SK-N-SH treated with all-trans-retinoic acid at 6 μM for 48 hours (cell line): ENCODE measurements around the gene RBM12.

Source experiments
- ATAC-seq: fragments of 200-7000 bp; cut with Tn5 transposase; 3 replicates; pipeline ENCODE4 v1.9.1; 2020; ENCODE audit warnings: mild to moderate bottlenecking, moderate library complexity
- ARNTL ChIP-seq: fragments of 450-650 bp; formaldehyde crosslinking; IDR thresholded peaks from 2 replicates; pipeline ENCODE4 v1.5.0; 2020; ENCODE audit warnings: low read depth, mild to moderate bottlenecking, moderate library complexity, borderline replicate concordance
- BACH2 ChIP-seq: fragments of 250-450 bp; sonication (Bioruptor Pico); IDR thresholded peaks from 2 replicates; pipeline ENCODE4 v1.9.0; 2021; ENCODE audit warnings: mild to moderate bottlenecking, borderline replicate concordance
- CSDC2 ChIP-seq: fragments of 250-450 bp; sonication (Bioruptor Pico); IDR thresholded peaks from 2 replicates; pipeline ENCODE4 v1.5.0; 2020; ENCODE audit warnings: mild to moderate bottlenecking, moderate library complexity
- ESRRG ChIP-seq: fragments of 250-450 bp; sonication (Bioruptor Pico); IDR thresholded peaks from 2 replicates; pipeline ENCODE4 v1.6.1; 2021; ENCODE audit warnings: mild to moderate bottlenecking
- GLIS3 ChIP-seq: fragments of 250-450 bp; sonication (Bioruptor Pico); IDR thresholded peaks from 2 replicates; pipeline ENCODE4 v1.5.0; 2020; ENCODE audit warnings: mild to moderate bottlenecking, moderate library complexity
- ISL1 ChIP-seq: fragments of 250-450 bp; sonication (Bioruptor Pico); IDR thresholded peaks from 2 replicates; pipeline ENCODE4 v2.1.2; 2022; ENCODE audit warnings: mild to moderate bottlenecking, moderate library complexity
- OSR1 ChIP-seq: fragments of 250-450 bp; sonication (Bioruptor Pico); IDR thresholded peaks from 2 replicates; pipeline ENCODE4 v1.8.0; 2022; ENCODE audit warnings: moderate library complexity, mild to moderate bottlenecking, inconsistent platforms
- PPARA ChIP-seq: fragments of 250-450 bp; sonication (Bioruptor Pico); IDR thresholded peaks from 2 replicates; pipeline ENCODE4 v1.5.0; 2020; ENCODE audit warnings: mild to moderate bottlenecking, borderline replicate concordance
- RARB ChIP-seq: fragments of 250-450 bp; sonication (Bioruptor Pico); IDR thresholded peaks from 2 replicates; pipeline ENCODE4 v1.8.0; 2021; ENCODE audit warnings: mild to moderate bottlenecking, moderate library complexity
- SNAI2 ChIP-seq: fragments of 250-450 bp; sonication (Bioruptor Pico); IDR thresholded peaks from 2 replicates; pipeline ENCODE4 v1.5.0; 2020; ENCODE audit warnings: mild to moderate bottlenecking, moderate library complexity
- TCF4 ChIP-seq: fragments of 250-450 bp; sonication (Bioruptor Pico); IDR thresholded peaks from 2 replicates; pipeline ENCODE4 v1.8.0; 2021; ENCODE audit warnings: mild to moderate bottlenecking, moderate library complexity, borderline replicate concordance
- ZC3H10 ChIP-seq: fragments of 250-450 bp; sonication (Bioruptor Pico); IDR thresholded peaks from 2 replicates; pipeline ENCODE4 v1.5.1; 2021; ENCODE audit warnings: mild to moderate bottlenecking, moderate library complexity
- ZFP3 ChIP-seq: fragments of 250-450 bp; sonication (Bioruptor Pico); IDR thresholded peaks from 2 replicates; pipeline ENCODE4 v1.5.0; 2020; ENCODE audit warnings: mild to moderate bottlenecking, moderate library complexity
- ZFP30 ChIP-seq: fragments of 450-650 bp; formaldehyde crosslinking; IDR thresholded peaks from 2 replicates; pipeline ENCODE4 v1.5.0; 2022; ENCODE audit warnings: mild to moderate bottlenecking, moderate library complexity
- ZNF565 ChIP-seq: fragments of 450-650 bp; formaldehyde crosslinking; conservative IDR thresholded peaks from 2 replicates; pipeline ENCODE4 v1.5.0; 2020; ENCODE audit warnings: low read depth, mild to moderate bottlenecking, moderate library complexity
- ZNF70 ChIP-seq: fragments of 450-650 bp; formaldehyde crosslinking; IDR thresholded peaks from 2 replicates; pipeline ENCODE4 v1.5.0; 2020; ENCODE audit warnings: mild to moderate bottlenecking, moderate library complexity
- ZNF8 ChIP-seq: fragments of 450-650 bp; formaldehyde crosslinking; IDR thresholded peaks from 2 replicates; pipeline ENCODE4 v1.5.0; 2020; ENCODE audit warnings: mild to moderate bottlenecking, moderate library complexity
- TF ChIP-seq, protein P1 (sequence below): fragments of 250-450 bp; sonication (Bioruptor Pico); IDR thresholded peaks from 2 replicates; pipeline ENCODE4 v1.5.1; 2020; ENCODE audit warnings: low read depth, mild to moderate bottlenecking, moderate library complexity
- TF ChIP-seq, protein P2 (sequence below): fragments of 250-450 bp; sonication (Bioruptor Pico); IDR thresholded peaks from 2 replicates; pipeline ENCODE4 v1.8.0; 2021; ENCODE audit warnings: low read depth, mild to moderate bottlenecking, moderate library complexity, borderline replicate concordance
- TF ChIP-seq, protein P3 (sequence below): fragments of 250-450 bp; sonication (Bioruptor Pico); IDR thresholded peaks from 2 replicates; pipeline ENCODE4 v1.8.0; 2020; ENCODE audit warnings: mild to moderate bottlenecking, moderate library complexity, borderline replicate concordance
- TF ChIP-seq, protein P4 (sequence below): fragments of 250-450 bp; sonication (Bioruptor Pico); IDR thresholded peaks from 2 replicates; pipeline ENCODE4 v1.5.1; 2021; ENCODE audit warnings: mild to moderate bottlenecking, moderate library complexity
- TF ChIP-seq, protein P5 (sequence below): fragments of 250-450 bp; sonication (Bioruptor Pico); IDR thresholded peaks from 2 replicates; pipeline ENCODE4 v1.5.0; 2020; ENCODE audit warnings: mild to moderate bottlenecking, moderate library complexity

The RBM12 gene

DNA sequence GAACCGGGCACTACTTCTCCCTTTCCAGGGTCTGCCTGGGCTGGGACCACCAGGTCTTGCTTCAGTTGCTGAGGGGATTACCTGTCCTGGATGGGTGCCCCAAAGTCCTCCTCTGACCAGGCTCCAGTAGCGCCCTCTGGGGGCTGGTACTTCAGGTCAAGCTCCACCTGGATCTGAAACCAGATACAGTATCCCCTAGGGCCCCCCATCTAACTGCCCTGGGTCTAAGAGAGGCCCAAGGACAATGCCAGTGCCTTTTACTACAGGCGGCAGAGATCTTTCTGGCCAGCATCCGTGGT lies 60.3 kb downstream of the RBM12 start:
- TF ChIP-seq, protein P1, sequence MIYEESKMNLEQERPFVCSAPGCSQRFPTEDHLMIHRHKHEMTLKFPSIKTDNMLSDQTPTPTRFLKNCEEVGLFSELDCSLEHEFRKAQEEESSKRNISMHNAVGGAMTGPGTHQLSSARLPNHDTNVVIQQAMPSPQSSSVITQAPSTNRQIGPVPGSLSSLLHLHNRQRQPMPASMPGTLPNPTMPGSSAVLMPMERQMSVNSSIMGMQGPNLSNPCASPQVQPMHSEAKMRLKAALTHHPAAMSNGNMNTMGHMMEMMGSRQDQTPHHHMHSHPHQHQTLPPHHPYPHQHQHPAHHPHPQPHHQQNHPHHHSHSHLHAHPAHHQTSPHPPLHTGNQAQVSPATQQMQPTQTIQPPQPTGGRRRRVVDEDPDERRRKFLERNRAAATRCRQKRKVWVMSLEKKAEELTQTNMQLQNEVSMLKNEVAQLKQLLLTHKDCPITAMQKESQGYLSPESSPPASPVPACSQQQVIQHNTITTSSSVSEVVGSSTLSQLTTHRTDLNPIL (CRISPR knock-in tag): no peak
- TF ChIP-seq CSDC2 (CRISPR knock-in tag) (no peak), BACH2 (CRISPR knock-in tag) (no peak), ARNTL (CRISPR knock-in tag) (no peak), ESRRG (no peak), SNAI2 (CRISPR knock-in tag) (no peak), ZC3H10 (CRISPR knock-in tag) (no peak), TCF4 (no peak), ISL1 (CRISPR knock-in tag) (no peak), RARB (no peak), OSR1 (CRISPR knock-in tag) (no peak)
- TF ChIP-seq, protein P2, sequence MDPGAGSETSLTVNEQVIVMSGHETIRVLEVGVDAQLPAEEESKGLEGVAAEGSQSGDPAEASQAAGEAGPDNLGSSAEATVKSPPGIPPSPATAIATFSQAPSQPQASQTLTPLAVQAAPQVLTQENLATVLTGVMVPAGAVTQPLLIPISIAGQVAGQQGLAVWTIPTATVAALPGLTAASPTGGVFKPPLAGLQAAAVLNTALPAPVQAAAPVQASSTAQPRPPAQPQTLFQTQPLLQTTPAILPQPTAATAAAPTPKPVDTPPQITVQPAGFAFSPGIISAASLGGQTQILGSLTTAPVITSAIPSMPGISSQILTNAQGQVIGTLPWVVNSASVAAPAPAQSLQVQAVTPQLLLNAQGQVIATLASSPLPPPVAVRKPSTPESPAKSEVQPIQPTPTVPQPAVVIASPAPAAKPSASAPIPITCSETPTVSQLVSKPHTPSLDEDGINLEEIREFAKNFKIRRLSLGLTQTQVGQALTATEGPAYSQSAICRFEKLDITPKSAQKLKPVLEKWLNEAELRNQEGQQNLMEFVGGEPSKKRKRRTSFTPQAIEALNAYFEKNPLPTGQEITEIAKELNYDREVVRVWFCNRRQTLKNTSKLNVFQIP (CRISPR knock-in tag): no peak
- ATAC-seq: 0 out of 3 replicates have a peak, but pooled peaks have one; percentile 10

DNA sequence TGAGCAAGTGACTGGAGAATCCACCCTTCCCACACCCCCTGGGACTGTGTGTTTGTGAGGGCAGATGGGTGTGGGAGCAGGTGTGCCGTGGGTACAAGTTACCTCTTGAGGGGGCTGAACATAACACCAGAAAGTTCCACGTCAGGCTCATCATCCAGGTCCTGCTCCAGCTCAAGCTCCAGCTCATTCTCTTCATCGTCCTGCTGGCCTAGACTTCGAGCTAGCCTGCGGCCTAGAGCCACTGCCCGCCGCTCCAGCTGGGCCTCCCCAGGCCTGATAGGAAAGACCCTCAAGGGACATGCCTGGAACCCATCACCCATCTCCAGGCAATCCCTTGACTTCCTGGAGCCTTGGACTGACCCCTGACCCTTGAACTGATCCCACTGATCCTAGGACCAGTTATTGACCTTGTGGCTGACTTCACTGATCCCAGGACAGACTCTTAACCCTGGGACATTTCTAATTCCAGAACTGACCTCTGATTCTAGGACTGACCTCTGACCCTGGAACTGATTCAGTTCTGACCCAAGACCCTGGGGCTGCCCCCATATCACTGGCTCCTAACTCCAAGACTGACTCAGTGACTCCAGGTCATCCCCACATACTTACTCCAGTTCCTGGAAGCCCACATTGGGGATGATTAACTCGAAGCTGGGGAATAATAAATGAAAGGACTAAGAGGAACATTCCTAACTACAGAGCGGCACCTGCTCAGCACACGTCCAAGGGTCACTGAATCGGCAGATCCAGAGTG lies 60.8 kb downstream of the RBM12 start:
- TF ChIP-seq ZFP30 (no peak), ZNF565 (no peak), ZFP3 (CRISPR knock-in tag) (no peak)
- TF ChIP-seq, protein P3, sequence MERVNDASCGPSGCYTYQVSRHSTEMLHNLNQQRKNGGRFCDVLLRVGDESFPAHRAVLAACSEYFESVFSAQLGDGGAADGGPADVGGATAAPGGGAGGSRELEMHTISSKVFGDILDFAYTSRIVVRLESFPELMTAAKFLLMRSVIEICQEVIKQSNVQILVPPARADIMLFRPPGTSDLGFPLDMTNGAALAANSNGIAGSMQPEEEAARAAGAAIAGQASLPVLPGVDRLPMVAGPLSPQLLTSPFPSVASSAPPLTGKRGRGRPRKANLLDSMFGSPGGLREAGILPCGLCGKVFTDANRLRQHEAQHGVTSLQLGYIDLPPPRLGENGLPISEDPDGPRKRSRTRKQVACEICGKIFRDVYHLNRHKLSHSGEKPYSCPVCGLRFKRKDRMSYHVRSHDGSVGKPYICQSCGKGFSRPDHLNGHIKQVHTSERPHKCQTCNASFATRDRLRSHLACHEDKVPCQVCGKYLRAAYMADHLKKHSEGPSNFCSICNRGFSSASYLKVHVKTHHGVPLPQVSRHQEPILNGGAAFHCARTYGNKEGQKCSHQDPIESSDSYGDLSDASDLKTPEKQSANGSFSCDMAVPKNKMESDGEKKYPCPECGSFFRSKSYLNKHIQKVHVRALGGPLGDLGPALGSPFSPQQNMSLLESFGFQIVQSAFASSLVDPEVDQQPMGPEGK (CRISPR knock-in tag): no peak
- ATAC-seq: no peak

DNA sequence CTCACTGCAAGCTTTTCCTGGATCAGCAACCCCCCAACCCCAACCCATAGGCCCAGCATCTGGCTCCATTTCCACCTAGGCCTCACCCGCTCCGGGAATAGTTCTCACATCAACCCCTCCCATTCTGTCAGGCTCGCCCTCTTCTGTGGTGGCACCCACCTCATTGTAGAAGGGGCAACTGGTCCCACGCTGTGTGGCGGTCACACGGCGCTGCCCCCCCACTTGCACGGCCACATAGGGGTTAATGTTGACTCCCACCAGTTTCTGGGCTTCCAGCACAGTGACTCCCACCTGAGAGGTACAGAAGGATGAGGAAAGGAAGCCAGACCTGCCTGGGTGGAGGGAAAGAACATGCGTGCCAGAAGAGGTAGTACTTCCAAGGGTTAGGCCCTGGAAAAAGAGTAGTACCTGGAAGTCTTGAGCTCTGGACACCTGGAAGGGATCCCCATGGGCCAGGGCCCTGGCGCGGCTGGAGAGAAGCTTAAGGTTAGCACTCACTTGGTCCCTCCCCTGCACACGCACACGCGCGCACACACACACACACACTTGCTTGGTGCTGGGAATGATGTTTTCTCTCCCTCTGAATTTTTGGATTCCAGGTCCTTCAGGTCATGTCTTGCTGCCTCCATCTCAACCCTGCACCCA lies 61.7 kb downstream of the RBM12 start:
- TF ChIP-seq SNAI2 (CRISPR knock-in tag) (no peak), ISL1 (CRISPR knock-in tag) (no peak), PPARA (no peak), OSR1 (CRISPR knock-in tag) (no peak), CSDC2 (CRISPR knock-in tag) (no peak), RARB (no peak), GLIS3 (no peak), ESRRG (no peak), ZFP30 (no peak), ZNF70 (CRISPR knock-in tag) (no peak), ZNF565 (no peak), TCF4 (no peak), BACH2 (CRISPR knock-in tag) (no peak), ZNF8 (no peak), ZFP3 (CRISPR knock-in tag) (no peak)
- TF ChIP-seq, protein P4, sequence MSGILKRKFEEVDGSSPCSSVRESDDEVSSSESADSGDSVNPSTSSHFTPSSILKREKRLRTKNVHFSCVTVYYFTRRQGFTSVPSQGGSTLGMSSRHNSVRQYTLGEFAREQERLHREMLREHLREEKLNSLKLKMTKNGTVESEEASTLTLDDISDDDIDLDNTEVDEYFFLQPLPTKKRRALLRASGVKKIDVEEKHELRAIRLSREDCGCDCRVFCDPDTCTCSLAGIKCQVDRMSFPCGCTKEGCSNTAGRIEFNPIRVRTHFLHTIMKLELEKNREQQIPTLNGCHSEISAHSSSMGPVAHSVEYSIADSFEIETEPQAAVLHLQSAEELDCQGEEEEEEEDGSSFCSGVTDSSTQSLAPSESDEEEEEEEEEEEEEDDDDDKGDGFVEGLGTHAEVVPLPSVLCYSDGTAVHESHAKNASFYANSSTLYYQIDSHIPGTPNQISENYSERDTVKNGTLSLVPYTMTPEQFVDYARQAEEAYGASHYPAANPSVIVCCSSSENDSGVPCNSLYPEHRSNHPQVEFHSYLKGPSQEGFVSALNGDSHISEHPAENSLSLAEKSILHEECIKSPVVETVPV (CRISPR knock-in tag): no peak
- TF ChIP-seq, protein P2 (CRISPR knock-in tag): no peak
- TF ChIP-seq, protein P1 (CRISPR knock-in tag): no peak
- TF ChIP-seq, protein P5, sequence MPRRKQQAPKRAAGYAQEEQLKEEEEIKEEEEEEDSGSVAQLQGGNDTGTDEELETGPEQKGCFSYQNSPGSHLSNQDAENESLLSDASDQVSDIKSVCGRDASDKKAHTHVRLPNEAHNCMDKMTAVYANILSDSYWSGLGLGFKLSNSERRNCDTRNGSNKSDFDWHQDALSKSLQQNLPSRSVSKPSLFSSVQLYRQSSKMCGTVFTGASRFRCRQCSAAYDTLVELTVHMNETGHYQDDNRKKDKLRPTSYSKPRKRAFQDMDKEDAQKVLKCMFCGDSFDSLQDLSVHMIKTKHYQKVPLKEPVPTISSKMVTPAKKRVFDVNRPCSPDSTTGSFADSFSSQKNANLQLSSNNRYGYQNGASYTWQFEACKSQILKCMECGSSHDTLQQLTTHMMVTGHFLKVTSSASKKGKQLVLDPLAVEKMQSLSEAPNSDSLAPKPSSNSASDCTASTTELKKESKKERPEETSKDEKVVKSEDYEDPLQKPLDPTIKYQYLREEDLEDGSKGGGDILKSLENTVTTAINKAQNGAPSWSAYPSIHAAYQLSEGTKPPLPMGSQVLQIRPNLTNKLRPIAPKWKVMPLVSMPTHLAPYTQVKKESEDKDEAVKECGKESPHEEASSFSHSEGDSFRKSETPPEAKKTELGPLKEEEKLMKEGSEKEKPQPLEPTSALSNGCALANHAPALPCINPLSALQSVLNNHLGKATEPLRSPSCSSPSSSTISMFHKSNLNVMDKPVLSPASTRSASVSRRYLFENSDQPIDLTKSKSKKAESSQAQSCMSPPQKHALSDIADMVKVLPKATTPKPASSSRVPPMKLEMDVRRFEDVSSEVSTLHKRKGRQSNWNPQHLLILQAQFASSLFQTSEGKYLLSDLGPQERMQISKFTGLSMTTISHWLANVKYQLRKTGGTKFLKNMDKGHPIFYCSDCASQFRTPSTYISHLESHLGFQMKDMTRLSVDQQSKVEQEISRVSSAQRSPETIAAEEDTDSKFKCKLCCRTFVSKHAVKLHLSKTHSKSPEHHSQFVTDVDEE: no peak
- TF ChIP-seq, protein P3 (CRISPR knock-in tag): no peak
- no peak for ATAC-seq
